BLaER1 treated with 17β-estradiol and CSF1 and Interleukin-3, amounts not matched to agents 10 nM and 100 nM (cell line): Measurements from ENCODE around the gene GPR141.

Experiments
- H3K27ac ChIP-seq, 11 experiments: shearing (Covaris generic); formaldehyde crosslinking; 2 replicates each; pipeline ENCODE4 v1.8.1; 2022
- H3K27me3 ChIP-seq, 11 experiments: shearing (Covaris generic); formaldehyde crosslinking; 2 replicates each; pipeline ENCODE4 v1.8.1; 2022
- H3K36me3 ChIP-seq, 11 experiments: shearing (Covaris generic); formaldehyde crosslinking; 2 replicates each; pipeline ENCODE4 v1.8.1; 2022
- H3K4me1 ChIP-seq, 10 experiments: shearing (Covaris generic); formaldehyde crosslinking; 2 replicates each; pipeline ENCODE4 v1.8.1; 2022
- H3K4me2 ChIP-seq, 11 experiments: shearing (Covaris generic); formaldehyde crosslinking; 2 replicates each; pipeline ENCODE4 v1.8.1; 2022
- H3K4me3 ChIP-seq, 10 experiments: shearing (Covaris generic); formaldehyde crosslinking; 2 replicates each; pipeline ENCODE4 v1.8.1; 2022
- H3K9ac ChIP-seq, 11 experiments: shearing (Covaris generic); formaldehyde crosslinking; 2 replicates each; pipeline ENCODE4 v1.8.1; 2022
- H3K9me3 ChIP-seq, 11 experiments: shearing (Covaris generic); formaldehyde crosslinking; replicated peaks in 1 of 11; 2 replicates each; pipeline ENCODE4 v1.8.1; 2022
- H4K20me1 ChIP-seq, 11 experiments: shearing (Covaris generic); formaldehyde crosslinking; 2 replicates each; pipeline ENCODE4 v1.8.1; 2022
- Cebpa-rat ChIP-seq, 11 experiments: shearing (Covaris generic); IDR thresholded peaks; 2 replicates each; pipeline ENCODE4 v1.8.1; 2022

Gene GPR141

GRCh38 chr7:37673523-37673922 lies 10.0 kb upstream of the GPR141 start:
- Histone ChIP-seq H3K4me2 (no peak overlapping the region; a peak in 1 of 22 replicates), H3K4me1 (peaks cover 10 to 33% (median 19%) of the 10 kb centered on the region in 10 experiments), H3K9ac (no peak overlapping the region), H3K9me3 (peaks cover 0 to 4% (median 0%) of the 10 kb centered on the region in 11 experiments; a peak in 2 of 22 replicates), H3K36me3 (no peaks in the 10 kb centered on the region), H3K27me3 (peaks cover 0 to 25% (median 0%) of the 10 kb centered on the region in 11 experiments; a peak in 2 of 22 replicates), H4K20me1 (0 out of 22 replicates have a peak, but pooled peaks cover 0 to 3% (median 0%) of the 10 kb centered on the region in 11 experiments), H3K4me3 (no peak overlapping the region), H3K27ac (no peak overlapping the region)
- no peak for TF ChIP-seq Cebpa-rat (IDR thresholded peaks at IDR 0.05)

GRCh38 chr7:37674531-37674930 lies 9.0 kb upstream of the GPR141 start:
- no peak overlapping the region for H3K4me3 ChIP-seq
- peaks cover 0 to 4% (median 0%) of the 10 kb centered on the region in 11 experiments; a peak in 2 of 22 replicates for H3K9me3 ChIP-seq
- H3K4me2 ChIP-seq, result peak overlapping the region; percentile 6 to 80 (median 60); a peak in 19 of 22 replicates
- TF ChIP-seq Cebpa-rat (IDR thresholded peaks at IDR 0.05), result no peak
- peaks cover 0 to 25% (median 0%) of the 10 kb centered on the region in 11 experiments; a peak in 2 of 22 replicates for H3K27me3 ChIP-seq
- H3K4me1 ChIP-seq, result peaks cover 10 to 33% (median 19%) of the 10 kb centered on the region in 10 experiments
- H3K36me3 ChIP-seq, result no peaks in the 10 kb centered on the region
- H4K20me1 ChIP-seq, result 0 out of 22 replicates have a peak, but pooled peaks cover 0 to 3% (median 0%) of the 10 kb centered on the region in 11 experiments
- no peak overlapping the region for H3K9ac ChIP-seq
- peak overlapping the region in 3 of 11 experiments; percentile 15 to 33 (median 25); a peak in 3 of 22 replicates for H3K27ac ChIP-seq

GRCh38 chr7:37675749-37676148 lies 7.8 kb upstream of the GPR141 start:
- H3K27me3 ChIP-seq, result peaks cover 0 to 25% (median 0%) of the 10 kb centered on the region in 11 experiments; a peak in 2 of 22 replicates
- TF ChIP-seq Cebpa-rat (IDR thresholded peaks at IDR 0.05), result no peak
- peaks cover 0 to 4% (median 0%) of the 10 kb centered on the region in 11 experiments; a peak in 2 of 22 replicates for H3K9me3 ChIP-seq
- 0 out of 22 replicates have a peak, but pooled peaks cover 0 to 3% (median 0%) of the 10 kb centered on the region in 11 experiments for H4K20me1 ChIP-seq
- no peaks in the 10 kb centered on the region for H3K36me3 ChIP-seq
- H3K4me3 ChIP-seq, result no peak overlapping the region
- peak overlapping the region in 7 of 11 experiments; percentile 53 to 80 (median 65); a peak in 11 of 22 replicates for H3K4me2 ChIP-seq
- no peak overlapping the region for H3K27ac ChIP-seq
- peaks cover 10 to 33% (median 18%) of the 10 kb centered on the region in 10 experiments for H3K4me1 ChIP-seq
- H3K9ac ChIP-seq, result no peak overlapping the region

GRCh38 chr7:37684927-37685326 lies 1.4 kb downstream of the GPR141 start:
- Histone ChIP-seq H4K20me1 (no peaks in the 10 kb centered on the region), H3K9me3 (no peaks in the 10 kb centered on the region; a peak in 1 of 22 replicates), H3K4me2 (peak overlapping the region in 10 of 11 experiments; percentile 36 to 81 (median 66); a peak in 20 of 22 replicates), H3K27me3 (peaks cover 0 to 23% (median 0%) of the 10 kb centered on the region in 11 experiments; a peak in 4 of 22 replicates), H3K4me3 (peak overlapping the region in 3 of 10 experiments; percentile 10 to 39 (median 36); a peak in 4 of 20 replicates), H3K27ac (peak overlapping the region in 7 of 11 experiments; percentile 12 to 80 (median 62); a peak in 11 of 22 replicates), H3K36me3 (0 out of 22 replicates have a peak, but pooled peaks cover 0 to 4% (median 0%) of the 10 kb centered on the region in 11 experiments), H3K4me1 (peaks cover 35 to 59% (median 51%) of the 10 kb centered on the region in 10 experiments), H3K9ac (peak overlapping the region in 3 of 11 experiments; percentile 7 to 43 (median 28); a peak in 4 of 22 replicates)
- no peak for TF ChIP-seq Cebpa-rat (IDR thresholded peaks at IDR 0.05)

GRCh38 chr7:37686556-37687345 lies 3.2 kb downstream of the GPR141 start:
- no peaks in the 10 kb centered on the region for H4K20me1 ChIP-seq
- H3K4me2 ChIP-seq, result peak overlapping the region in 7 of 11 experiments; percentile 51 to 81 (median 70); a peak in 8 of 22 replicates
- 0 out of 22 replicates have a peak overlapping the region, but pooled peaks of 1 of the 11 experiments have one; percentile 20 for H3K27ac ChIP-seq
- H3K4me3 ChIP-seq, result no peak overlapping the region
- TF ChIP-seq Cebpa-rat (IDR thresholded peaks at IDR 0.05), result no peak
- H3K9me3 ChIP-seq, result peaks cover 0 to 13% (median 2%) of the 10 kb centered on the region in 11 experiments; a peak in 9 of 22 replicates
- H3K27me3 ChIP-seq, result peaks cover 0 to 15% (median 0%) of the 10 kb centered on the region in 11 experiments; a peak in 4 of 22 replicates
- no peak overlapping the region for H3K9ac ChIP-seq
- 0 out of 22 replicates have a peak, but pooled peaks cover 0 to 4% (median 0%) of the 10 kb centered on the region in 11 experiments for H3K36me3 ChIP-seq
- H3K4me1 ChIP-seq, result peaks cover 35 to 58% (median 48%) of the 10 kb centered on the region in 10 experiments

- Histone ChIP-seq H3K4me2 (peak overlapping the region in 4 of 11 experiments; percentile 21 to 42 (median 27); a peak in 6 of 22 replicates), H3K4me3 (no peak overlapping the region)
- TF ChIP-seq Cebpa-rat (IDR thresholded peaks at IDR 0.05), result no peak
Measured at GRCh38 chr7:37690206-37690605, 6.6 kb downstream of the GPR141 start.

GRCh38 chr7:37694208-37695094 lies 10.9 kb downstream of the GPR141 start:
- peak overlapping the region in 2 of 10 experiments; percentile 29 to 36; a peak in 3 of 20 replicates for H3K4me3 ChIP-seq
- H3K27ac ChIP-seq, result peak overlapping the region in 8 of 11 experiments; percentile 71 to 96 (median 90); a peak in 16 of 22 replicates
- H3K36me3 ChIP-seq, result no peaks in the 10 kb centered on the region
- H3K4me2 ChIP-seq, result peak overlapping the region; percentile 43 to 92 (median 82)
- H3K9me3 ChIP-seq, result peaks cover 3 to 22% (median 12%) of the 10 kb centered on the region in 11 experiments; a peak in 13 of 22 replicates
- no peaks in the 10 kb centered on the region for H4K20me1 ChIP-seq
- peak in 9 of 11 experiments; percentile 55 to 100 (median 99); a peak in 16 of 22 replicates for TF ChIP-seq Cebpa-rat (IDR thresholded peaks at IDR 0.05)
- H3K9ac ChIP-seq, result peak overlapping the region in 8 of 11 experiments; percentile 45 to 82 (median 72); a peak in 15 of 22 replicates
- H3K4me1 ChIP-seq, result peaks cover 16 to 46% (median 25%) of the 10 kb centered on the region in 10 experiments
- no peaks in the 10 kb centered on the region for H3K27me3 ChIP-seq

More at GRCh38 chr7:37690206-37690605, 6.6 kb downstream of the GPR141 start:
- H3K27me3 ChIP-seq, result no peaks in the 10 kb centered on the region
- peaks cover 22 to 52% (median 35%) of the 10 kb centered on the region in 10 experiments for H3K4me1 ChIP-seq
- H4K20me1 ChIP-seq, result no peaks in the 10 kb centered on the region
- H3K9ac ChIP-seq, result no peak overlapping the region; a peak in 2 of 22 replicates
- H3K9me3 ChIP-seq, result peaks cover 3 to 22% (median 12%) of the 10 kb centered on the region in 11 experiments; a peak in 13 of 22 replicates
- 0 out of 22 replicates have a peak, but pooled peaks cover 0 to 4% (median 0%) of the 10 kb centered on the region in 11 experiments for H3K36me3 ChIP-seq
- peak overlapping the region in 2 of 11 experiments; percentile 22 to 23; a peak in 3 of 22 replicates for H3K27ac ChIP-seq
